ENCODE data around the gene LAMA2.

DNA sequence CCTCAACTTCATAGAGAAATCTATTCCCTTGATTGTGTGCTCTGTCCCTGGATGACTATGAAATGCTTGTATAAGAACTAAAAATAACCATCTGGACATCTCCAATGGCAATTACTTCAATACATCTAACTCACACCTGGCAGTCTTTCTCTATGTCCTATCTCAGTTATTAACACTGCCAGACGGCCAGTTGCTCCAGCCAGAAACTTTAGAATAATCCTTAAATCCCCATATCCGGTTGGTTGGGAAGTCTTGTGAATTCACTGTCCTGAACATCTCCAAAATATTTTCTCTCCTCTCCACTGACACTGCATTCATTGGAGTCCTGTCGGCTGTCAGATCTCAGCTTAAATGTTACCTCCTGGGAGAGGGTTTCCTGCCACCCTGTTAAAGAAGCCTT, 12.2 kb upstream of the LAMA2 start:
- TF ChIP-seq RFX5 (IDR thresholded peaks at IDR 0.05; ENCODE audit: low read depth, low read length) (no peak), ZNF343 (CRISPR knock-in tag; IDR thresholded peaks at IDR 0.05) (no peak), TCF7 (IDR thresholded peaks at IDR 0.05; ENCODE audit: low read depth) (no peak), NFE2L2 (IDR thresholded peaks at IDR 0.05; ENCODE audit: low read length) (no peak), ATF7-NPFF (CRISPR knock-in tag; IDR thresholded peaks at IDR 0.05; ENCODE audit: low read depth) (no peak)
- TF ChIP-seq, protein P1, sequence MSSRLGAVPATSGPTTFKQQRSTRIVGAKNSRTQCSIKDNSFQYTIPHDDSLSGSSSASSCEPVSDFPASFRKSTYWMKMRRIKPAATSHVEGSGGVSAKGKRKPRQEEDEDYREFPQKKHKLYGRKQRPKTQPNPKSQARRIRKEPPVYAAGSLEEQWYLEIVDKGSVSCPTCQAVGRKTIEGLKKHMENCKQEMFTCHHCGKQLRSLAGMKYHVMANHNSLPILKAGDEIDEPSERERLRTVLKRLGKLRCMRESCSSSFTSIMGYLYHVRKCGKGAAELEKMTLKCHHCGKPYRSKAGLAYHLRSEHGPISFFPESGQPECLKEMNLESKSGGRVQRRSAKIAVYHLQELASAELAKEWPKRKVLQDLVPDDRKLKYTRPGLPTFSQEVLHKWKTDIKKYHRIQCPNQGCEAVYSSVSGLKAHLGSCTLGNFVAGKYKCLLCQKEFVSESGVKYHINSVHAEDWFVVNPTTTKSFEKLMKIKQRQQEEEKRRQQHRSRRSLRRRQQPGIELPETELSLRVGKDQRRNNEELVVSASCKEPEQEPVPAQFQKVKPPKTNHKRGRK (CRISPR knock-in tag; IDR thresholded peaks at IDR 0.05): no peak

All from HepG2 (cell line).